Osteocyte (in vitro differentiated cells): ENCODE data around the gene BANK1. TPM values are rescaled to one million over a fixed set of nuclear protein-coding genes. Genes with fewer than 3 reads are reported as not detected.

Experiments used
- DNase-seq: peaks from one replicate; pipeline ENCODE4 v3.0.0; 2021; ENCODE audit warnings: mixed read lengths; ENCODE audit not compliant: unreplicated experiment; ENCODE audit errors: extremely low spot score
- H3K27ac Mint-ChIP-seq: one replicate; pipeline ENCODE4 v1.8.0; 2021; ENCODE audit warnings: mild to moderate bottlenecking, mixed read lengths; ENCODE audit not compliant: unreplicated experiment
- H3K27me3 Mint-ChIP-seq: one replicate; pipeline ENCODE4 v1.8.0; 2021; ENCODE audit warnings: mixed read lengths; ENCODE audit not compliant: unreplicated experiment
- H3K36me3 Mint-ChIP-seq: one replicate; pipeline ENCODE4 v1.8.0; 2021; ENCODE audit warnings: mixed read lengths; ENCODE audit not compliant: unreplicated experiment
- H3K4me1 Mint-ChIP-seq: one replicate; pipeline ENCODE4 v1.8.0; 2021; ENCODE audit warnings: mixed read lengths; ENCODE audit not compliant: unreplicated experiment
- H3K4me3 Mint-ChIP-seq: one replicate; pipeline ENCODE4 v1.8.0; 2021; ENCODE audit warnings: mild to moderate bottlenecking, moderate library complexity, mixed read lengths; ENCODE audit not compliant: unreplicated experiment
- H3K9me3 Mint-ChIP-seq: one replicate; pipeline ENCODE4 v1.8.0; 2021; ENCODE audit warnings: mixed read lengths; ENCODE audit not compliant: unreplicated experiment
- CTCF ChIP-seq: fragments of 200-600 bp; sonication (generic); IDR thresholded peaks from 2 replicates; pipeline ENCODE4 v1.5.0; 2021; ENCODE audit warnings: antibody characterized with exemption, mild to moderate bottlenecking, moderate library complexity
- long read RNA-seq: library from polyadenylated mRNA; unstranded; transcript quantifications from one replicate; pipeline ENCODE4 v2.0.0, GENCODE V29; 2021
- total RNA-seq: library from RNA; stranded (reverse); gene quantifications from 2 replicates; pipeline ENCODE4 v1.2.1, GENCODE V29; 2021

BANK1 gene
- 0.63 and 1.0 TPM in 2 replicates for total RNA-seq
- long read RNA-seq, partial matches to known transcripts = 0 of 6 reads
- long read RNA-seq, other reads (novel, unspliced or antisense) = 4 of 6 reads

- Mint-ChIP-seq H3K36me3 (no peaks in the 10 kb centered on the region), H3K4me1 (peaks cover 31% of the 10 kb centered on the region), H3K9me3 (peaks cover 6% of the 10 kb centered on the region), H3K27me3 (no peaks in the 10 kb centered on the region), H3K4me3 (peak within 1 kb of the TSS; percentile 72), H3K27ac (peak within 1 kb of the TSS; percentile 37)
- TF ChIP-seq CTCF = peak; percentile 41
- DNase-seq = peak; percentile 84
Observed at GRCh38 chr4:101790521-101791181, at the start of gene BANK1. Gene BANK1 (plus strand): TSS chr4:101790730. CDS start chr4:101790881, 151 bp downstream.

- Mint-ChIP-seq H3K9me3 (peaks cover 10% of the 10 kb centered on the region), H3K4me3 (no peak overlapping the region), H3K4me1 (peaks cover 12% of the 10 kb centered on the region), H3K36me3 (no peaks in the 10 kb centered on the region), H3K27ac (peak overlapping the region; percentile 72), H3K27me3 (no peaks in the 10 kb centered on the region)
- no peak for DNase-seq
- TF ChIP-seq CTCF = no peak
Observed at GRCh38 chr4:101753721-101754120, 36.8 kb upstream of the BANK1 start.

- H3K27me3 Mint-ChIP-seq = no peaks in the 10 kb centered on the region
- TF ChIP-seq CTCF = no peak
- H3K36me3 Mint-ChIP-seq = no peaks in the 10 kb centered on the region
- no peak overlapping the region for H3K27ac Mint-ChIP-seq
- no peak overlapping the region for H3K4me3 Mint-ChIP-seq
- H3K9me3 Mint-ChIP-seq = peaks cover 10% of the 10 kb centered on the region
- H3K4me1 Mint-ChIP-seq = peaks cover 12% of the 10 kb centered on the region
- no peak for DNase-seq
Observed at GRCh38 chr4:101756181-101756580, 34.3 kb upstream of the BANK1 start.

GRCh38 chr4:101761405-101761804 lies 29.1 kb upstream of the BANK1 start:
- no peak for DNase-seq
- peaks cover 11% of the 10 kb centered on the region for H3K4me1 Mint-ChIP-seq
- TF ChIP-seq CTCF = no peak
- no peaks in the 10 kb centered on the region for H3K36me3 Mint-ChIP-seq
- peak overlapping the region; percentile 66 for H3K27ac Mint-ChIP-seq
- H3K9me3 Mint-ChIP-seq = peaks cover 11% of the 10 kb centered on the region
- no peak overlapping the region for H3K4me3 Mint-ChIP-seq
- peaks cover 4% of the 10 kb centered on the region for H3K27me3 Mint-ChIP-seq

GRCh38 chr4:101762025-101762424 lies 28.5 kb upstream of the BANK1 start:
- no peaks in the 10 kb centered on the region for H3K36me3 Mint-ChIP-seq
- peak overlapping the region; percentile 66 for H3K27ac Mint-ChIP-seq
- peaks cover 11% of the 10 kb centered on the region for H3K4me1 Mint-ChIP-seq
- DNase-seq = no peak
- H3K4me3 Mint-ChIP-seq = peak overlapping the region; percentile 3
- TF ChIP-seq CTCF = no peak
- H3K27me3 Mint-ChIP-seq = peaks cover 5% of the 10 kb centered on the region
- H3K9me3 Mint-ChIP-seq = peaks cover 15% of the 10 kb centered on the region
